G401 (cell line): ENCODE measurements around the gene TOMT. TPM values are rescaled to one million over a fixed set of nuclear protein-coding genes. Genes with fewer than 3 reads are reported as not detected.
"Not testable (repeated sequence)": the region's sequence is repeated elsewhere in the genome, so short reads cannot be mapped to it uniquely, and the experiment has no call there.

Experiments used
- DNase-seq: peaks from one replicate; pipeline ENCODE4 v3.0.0-alpha.2; 2015; ENCODE audit warnings: low spot score
- in situ Hi-C: cut with HindIII; loops from 2 replicates; pipeline ENCODE4 v1.10.0; 2016; ENCODE audit warnings: low sequenced_read_pairs, mixed read lengths
- total RNA-seq: library from RNA; depleted of rRNA; stranded (reverse); fragments of >200 nt; shearing (Covaris generic); gene quantifications from 2 replicates; pipeline ENCODE4 v1.2.3, GENCODE V29; 2014; rRNA removed

Gene TOMT
- total RNA-seq, 1 experiment from 2014 or later = not detected

- in situ Hi-C loops = no loop called here
Observed at GRCh38 chr11:72150882-72151281, 45.2 kb downstream of the TOMT start.

DNA sequence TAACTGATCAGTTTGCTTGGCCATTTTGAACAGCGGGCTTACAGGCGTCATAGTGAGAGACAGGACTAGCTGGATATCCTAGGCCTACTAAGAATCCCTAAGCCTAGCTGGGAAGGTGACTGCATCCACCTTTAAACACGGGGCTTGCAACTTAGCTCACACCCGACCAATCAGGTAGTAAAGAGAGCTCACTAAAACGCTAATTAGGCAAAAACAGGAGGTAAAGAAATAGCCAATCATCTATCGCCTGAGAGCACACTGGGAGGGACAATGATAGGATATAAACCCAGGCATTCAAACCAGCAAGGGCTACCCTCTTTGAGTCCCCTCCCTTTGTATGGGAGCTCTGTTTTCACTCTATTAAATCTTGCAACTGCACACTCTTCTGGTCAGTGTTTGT lies 48.1 kb downstream of the TOMT start:
- in situ Hi-C loops, DNase-seq: not testable (repeated sequence)

More at GRCh38 chr11:72150882-72151281, 45.2 kb downstream of the TOMT start:
- DNase-seq = no peak

GRCh38 chr11:72154816-72155215 lies 49.1 kb downstream of the TOMT start:
- no peak for DNase-seq
- in situ Hi-C loops = no loop called here

GRCh38 chr11:72155751-72156150 lies 50.0 kb downstream of the TOMT start:
- in situ Hi-C loops = no loop called here
- no peak for DNase-seq

DNA sequence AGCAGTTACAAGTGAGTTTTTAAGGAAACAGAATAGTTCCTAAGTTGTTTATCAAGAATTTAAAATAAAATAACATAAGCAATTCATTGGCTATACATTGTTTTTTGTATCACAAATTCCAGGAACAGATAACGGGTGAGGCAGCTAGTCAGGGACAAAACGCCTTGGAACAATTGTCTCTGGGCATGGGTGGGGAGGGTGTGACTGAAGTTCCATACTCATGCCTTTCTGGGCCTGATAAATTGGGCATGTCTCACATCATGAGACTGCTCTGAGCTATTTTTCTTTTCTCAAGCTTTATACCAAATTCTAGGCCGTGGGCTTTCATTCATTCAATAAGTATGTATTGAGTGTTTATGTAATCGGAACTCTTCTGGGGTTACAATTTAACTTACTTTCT lies 51.4 kb downstream of the TOMT start:
- DNase-seq = no peak

More for the DNA sequence above, 51.4 kb downstream of the TOMT start:
- in situ Hi-C loops = no loop called here

Other genes starting within 250 kb of the TOMT start
- not detected in 2 replicates for gene DEFB131B, start 227.5 kb upstream of the TOMT start, total RNA-seq
- gene XNDC1N, start 177.3 kb upstream of the TOMT start, total RNA-seq = 0.41 and 10.1 TPM in 2 replicates
- gene RNF121, start 176.9 kb upstream of the TOMT start, total RNA-seq = 33.9 and 47.2 TPM in 2 replicates
- 0.25 and 5.6 TPM in 2 replicates for gene IL18BP, start 107.0 kb upstream of the TOMT start, total RNA-seq
- 128 and 136 TPM in 2 replicates for gene NUMA1, start 25.4 kb upstream of the TOMT start, total RNA-seq
- 7.1 and 10.8 TPM in 2 replicates for gene LRRC51, start 25.1 kb upstream of the TOMT start, total RNA-seq
- gene LAMTOR1, start 2.6 kb upstream of the TOMT start, total RNA-seq = 185 and 194 TPM in 2 replicates
- 19.5 and 28.7 TPM in 2 replicates for gene ANAPC15, start 6.8 kb downstream of the TOMT start, total RNA-seq
- not detected in 2 replicates for gene FOLR3, start 29.8 kb downstream of the TOMT start, total RNA-seq
- 1.4 TPM in 1 of 2 replicates, not detected in the other for gene FOLR1, start 86.2 kb downstream of the TOMT start, total RNA-seq
- gene FOLR2, start 110.9 kb downstream of the TOMT start, total RNA-seq = not detected in 2 replicates
- gene INPPL1, start 118.8 kb downstream of the TOMT start, total RNA-seq = 53.0 and 60.1 TPM in 2 replicates
- not detected in 2 replicates for gene PHOX2A, start 138.3 kb downstream of the TOMT start, total RNA-seq